H9 (cell line): Measurements from ENCODE around the gene CISD3. TPM values are rescaled to one million over a fixed set of nuclear protein-coding genes. Genes with fewer than 3 reads are reported as not detected.

Experiments used
- DNase-seq: peaks from one replicate; pipeline ENCODE4 v3.0.0-alpha.2; 2017
- H2AFZ ChIP-seq: one replicate; pipeline ENCODE4 v1.6.1; 2013; ENCODE audit warnings: mild to moderate bottlenecking, low read length, control low read depth, moderate library complexity
- H2AK5ac ChIP-seq: 2 replicates; pipeline ENCODE4 v1.6.1; 2013; ENCODE audit warnings: low read length, control low read depth, mixed read lengths; ENCODE audit not compliant: insufficient read length
- H2BK120ac ChIP-seq: one replicate; pipeline ENCODE4 v1.6.1; 2013; ENCODE audit warnings: low read depth, mild to moderate bottlenecking, low read length, control low read depth, inconsistent platforms; ENCODE audit not compliant: poor library complexity, severe bottlenecking
- H2BK12ac ChIP-seq: 2 replicates; pipeline ENCODE4 v1.6.1; 2013; ENCODE audit warnings: low read length, control low read depth, mixed read lengths, low read depth; ENCODE audit not compliant: insufficient read length
- H2BK15ac ChIP-seq: 2 replicates; pipeline ENCODE4 v1.6.1; 2013; ENCODE audit warnings: low read depth, low read length, control low read depth
- H2BK20ac ChIP-seq: one replicate; pipeline ENCODE4 v1.6.1; 2013; ENCODE audit warnings: low read depth, mild to moderate bottlenecking, low read length, control low read depth, inconsistent platforms; ENCODE audit not compliant: poor library complexity, severe bottlenecking
- H2BK5ac ChIP-seq: 2 replicates; pipeline ENCODE4 v1.6.1; 2013; ENCODE audit warnings: low read length, control low read depth, mixed read lengths; ENCODE audit not compliant: insufficient read length
- H3K14ac ChIP-seq: 2 replicates; pipeline ENCODE4 v1.6.1; 2013; ENCODE audit warnings: low read length, control low read depth; ENCODE audit not compliant: insufficient read depth
- H3K18ac ChIP-seq: 2 replicates; pipeline ENCODE4 v1.6.1; 2013; ENCODE audit warnings: low read depth, mild to moderate bottlenecking, mixed read lengths, low read length, control low read depth; ENCODE audit not compliant: insufficient read length
- H3K23ac ChIP-seq: 2 replicates; pipeline ENCODE4 v1.6.1; 2013; ENCODE audit warnings: low read length, control low read depth, mixed read lengths, low read depth; ENCODE audit not compliant: insufficient read length
- H3K23me2 ChIP-seq: 2 replicates; pipeline ENCODE4 v1.6.1; 2013; ENCODE audit warnings: low read depth, mild to moderate bottlenecking, mixed read lengths, low read length, control low read depth; ENCODE audit not compliant: insufficient read length, poor library complexity, severe bottlenecking
- H3K27ac ChIP-seq: 2 replicates; pipeline ENCODE4 v1.5.1; 2013; ENCODE audit warnings: low read length, control low read depth, mixed read lengths, low read depth; ENCODE audit not compliant: insufficient read length
- H3K27me3 ChIP-seq: 2 replicates; pipeline ENCODE4 v1.6.1; 2013; ENCODE audit warnings: low read length, control low read depth, inconsistent platforms; ENCODE audit not compliant: insufficient read depth
- H3K4ac ChIP-seq: 2 replicates; pipeline ENCODE4 v1.6.1; 2013; ENCODE audit warnings: low read depth, mild to moderate bottlenecking, control low read depth, inconsistent platforms, low read length, moderate library complexity
- H3K4me1 ChIP-seq: 2 replicates; pipeline ENCODE4 v1.6.1; 2013; ENCODE audit warnings: low read length, control low read depth, inconsistent platforms; ENCODE audit not compliant: insufficient read depth
- H3K4me2 ChIP-seq: 2 replicates; pipeline ENCODE4 v1.6.1; 2013; ENCODE audit warnings: low read length, control low read depth, mixed read lengths; ENCODE audit not compliant: insufficient read length, insufficient read depth
- H3K56ac ChIP-seq: 2 replicates; pipeline ENCODE4 v1.6.1; 2013; ENCODE audit warnings: low read depth, mild to moderate bottlenecking, mixed read lengths, low read length, control low read depth; ENCODE audit not compliant: insufficient read length
- H3K79me1 ChIP-seq: 2 replicates; pipeline ENCODE4 v1.6.1; 2013; ENCODE audit warnings: low read depth, mild to moderate bottlenecking, moderate library complexity, low read length, control low read depth, inconsistent platforms; ENCODE audit not compliant: insufficient read depth, poor library complexity, severe bottlenecking
- H3K79me2 ChIP-seq: 2 replicates; pipeline ENCODE4 v1.6.1; 2013; ENCODE audit warnings: low read length, control low read depth, inconsistent platforms; ENCODE audit not compliant: insufficient read depth
- H3K9ac ChIP-seq: 2 replicates; pipeline ENCODE4 v1.6.1; 2013; ENCODE audit warnings: low read length, control low read depth, mixed read lengths; ENCODE audit not compliant: insufficient read length; ENCODE audit errors: extremely low read depth
- H3K9me3 ChIP-seq: one replicate; pipeline ENCODE4 v1.6.1; 2013; ENCODE audit warnings: low read depth, low read length, inconsistent platforms; ENCODE audit not compliant: control insufficient read depth
- H3T11ph ChIP-seq: one replicate; pipeline ENCODE4 v1.6.1; 2013; ENCODE audit warnings: mild to moderate bottlenecking, low read length, control low read depth, inconsistent platforms
- H4K20me1 ChIP-seq: one replicate; pipeline ENCODE4 v1.6.1; 2013; ENCODE audit not compliant: control insufficient read depth, insufficient read length, insufficient read depth
- H4K5ac ChIP-seq: 2 replicates; pipeline ENCODE4 v1.6.1; 2013; ENCODE audit warnings: low read depth, mild to moderate bottlenecking, mixed read lengths, low read length, control low read depth; ENCODE audit not compliant: insufficient read length
- H4K8ac ChIP-seq: replicated peaks from 2 replicates; pipeline ENCODE4 v1.6.1; 2013; ENCODE audit warnings: low read length, control low read depth, mixed read lengths, low read depth; ENCODE audit not compliant: insufficient read length
- H4K91ac ChIP-seq: 2 replicates; pipeline ENCODE4 v1.6.1; 2013; ENCODE audit warnings: low read depth, mild to moderate bottlenecking, moderate library complexity, mixed read lengths, low read length, control low read depth; ENCODE audit not compliant: insufficient read length
- H3K27ac Mint-ChIP-seq, 3 experiments: 2 replicates in 2 of 3; 3 replicates in 1 of 3; pipeline ENCODE4 v1.8.0; 2020 to 2021; ENCODE audit warnings: mixed read lengths in 3 of 3, mild to moderate bottlenecking in 1 of 3, moderate library complexity in 1 of 3
- H3K27me3 Mint-ChIP-seq: 2 replicates; pipeline ENCODE4 v1.8.0; 2021; ENCODE audit warnings: low read depth, mild to moderate bottlenecking, moderate library complexity, mixed read lengths
- H3K36me3 Mint-ChIP-seq, 3 experiments: 2 replicates in 2 of 3; 3 replicates in 1 of 3; pipeline ENCODE4 v1.8.0; 2020 to 2021; ENCODE audit warnings: low read depth in 3 of 3, mixed read lengths in 3 of 3; ENCODE audit not compliant: insufficient read depth in 1 of 3
- H3K4me1 Mint-ChIP-seq, 2 experiments: 2 replicates each; pipeline ENCODE4 v1.8.0; 2020; ENCODE audit warnings: mixed read lengths in 2 of 2
- H3K4me3 Mint-ChIP-seq, 2 experiments: 2 replicates in 1 of 2; 3 replicates in 1 of 2; pipeline ENCODE4 v1.8.0; 2020 to 2021; ENCODE audit warnings: mild to moderate bottlenecking in 2 of 2, mixed read lengths in 2 of 2, moderate library complexity in 1 of 2
- H3K9me3 Mint-ChIP-seq, 2 experiments: 2 replicates in 1 of 2; 3 replicates in 1 of 2; pipeline ENCODE4 v1.8.0; 2020; ENCODE audit warnings: mild to moderate bottlenecking in 2 of 2, mixed read lengths in 2 of 2, moderate library complexity in 1 of 2
- CTCF ChIP-seq: fragments of 200-600 bp; sonication (generic); conservative IDR thresholded peaks from 3 replicates; pipeline ENCODE4 v1.8.0; 2021; ENCODE audit warnings: antibody characterized with exemption, mild to moderate bottlenecking
- WGBS: extraction: QIAGEN DNeasy Blood & Tissue Kit; methylation state at CpG from one replicate; pipeline ENCODE4 v1.1.7; 2013; ENCODE audit warnings: missing lambda C conversion rate, low lambda C conversion rate, mixed read lengths; ENCODE audit not compliant: insufficient read length; ENCODE audit errors: extremely low coverage; 5-methylcytosine and 5-hydroxymethylcytosine counted together
- total RNA-seq: library from RNA; stranded (reverse); gene quantifications from 2 replicates; pipeline ENCODE4 v1.2.1, GENCODE V29; 2021

The CISD3 gene
- total RNA-seq, 1 experiment from 2014 or later, result 10.7 TPM

- no CpG with 5 or more reads among the region's 23 CpGs for WGBS
- H2BK15ac ChIP-seq, result no peak overlapping the region
- H3K27ac Mint-ChIP-seq, result peak overlapping the region in 2 of 3 experiments; percentile 34 to 62; a peak in 1 of 7 replicates
- no peak for DNase-seq
- no peak overlapping the region for H3K23ac ChIP-seq
- H3K27ac ChIP-seq, result no peak overlapping the region
- no peak overlapping the region for H2BK120ac ChIP-seq
- H2BK20ac ChIP-seq, result no peak overlapping the region
- H3K27me3 Mint-ChIP-seq, result no peaks in the 10 kb centered on the region
- H4K8ac ChIP-seq, result no peak overlapping the region
- no peak overlapping the region for H3K9ac ChIP-seq
- no peak overlapping the region for H4K5ac ChIP-seq
- no peaks in the 10 kb centered on the region for H3K79me1 ChIP-seq
- H3K18ac ChIP-seq, result no peak overlapping the region
- H3T11ph ChIP-seq, result no peak overlapping the region
- no peak overlapping the region; a peak in 1 of 5 replicates for H3K4me3 Mint-ChIP-seq
- H3K27me3 ChIP-seq, result no peaks in the 10 kb centered on the region
- no peak overlapping the region for H2BK5ac ChIP-seq
- H3K9me3 Mint-ChIP-seq, result no peaks in the 10 kb centered on the region
- no peaks in the 10 kb centered on the region for H3K4me1 Mint-ChIP-seq
- no peak overlapping the region for H2BK12ac ChIP-seq
- H3K4me2 ChIP-seq, result no peak overlapping the region
- no peak overlapping the region for H4K91ac ChIP-seq
- H3K36me3 Mint-ChIP-seq, result peaks cover 40 to 91% (median 67%) of the 10 kb centered on the region in 3 experiments
- H3K23me2 ChIP-seq, result no peaks in the 10 kb centered on the region
- H3K9me3 ChIP-seq, result no peaks in the 10 kb centered on the region
- no peak overlapping the region for H3K4ac ChIP-seq
- H2AFZ ChIP-seq, result no peak overlapping the region
- H3K14ac ChIP-seq, result no peak overlapping the region
- no peaks in the 10 kb centered on the region for H3K79me2 ChIP-seq
- H3K56ac ChIP-seq, result no peak overlapping the region
- TF ChIP-seq CTCF, result no peak
- H2AK5ac ChIP-seq, result no peak overlapping the region
- H4K20me1 ChIP-seq, result no peaks in the 10 kb centered on the region
- no peaks in the 10 kb centered on the region for H3K4me1 ChIP-seq
Observed at GRCh38 chr17:38779965-38780752, 50.0 kb downstream of the CISD3 start.
